C4-2B (cell line): ENCODE measurements around the gene ATP11C.

Experiments used
- H3K27ac ChIP-seq: fragments of 450-650 bp; 2 replicates; pipeline ENCODE4 v1.5.1; 2017
- ZFX ChIP-seq: fragments of 450-650 bp; IDR thresholded peaks from 2 replicates; pipeline ENCODE4 v1.6.1; 2017
- TF ChIP-seq, protein P1 (sequence below): fragments of 450-650 bp; conservative IDR thresholded peaks from 2 replicates; pipeline ENCODE4 v1.5.1; 2017; ENCODE audit warnings: mild to moderate bottlenecking

ATP11C gene

DNA sequence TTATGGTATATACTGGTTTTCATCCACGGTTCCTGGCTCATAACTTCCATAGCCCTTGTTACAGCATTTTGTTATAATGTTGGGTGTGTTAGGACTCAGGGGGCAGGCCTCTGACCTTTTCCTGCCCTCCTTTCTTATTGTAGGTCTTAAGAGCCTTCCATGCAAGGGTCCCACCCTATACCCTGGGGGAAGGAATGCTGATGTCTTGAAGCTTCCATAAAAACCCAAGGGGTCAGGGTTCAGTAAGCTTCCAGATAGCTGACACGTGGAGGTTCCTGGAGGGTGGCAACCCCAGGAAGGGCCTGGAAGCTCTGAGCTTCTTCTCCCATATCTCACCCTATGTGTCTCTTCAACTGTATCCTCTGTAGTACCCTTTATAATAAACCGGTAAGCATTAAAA, 29.6 kb downstream of the ATP11C start:
- no peak overlapping the region for H3K27ac ChIP-seq
- TF ChIP-seq, protein P1, sequence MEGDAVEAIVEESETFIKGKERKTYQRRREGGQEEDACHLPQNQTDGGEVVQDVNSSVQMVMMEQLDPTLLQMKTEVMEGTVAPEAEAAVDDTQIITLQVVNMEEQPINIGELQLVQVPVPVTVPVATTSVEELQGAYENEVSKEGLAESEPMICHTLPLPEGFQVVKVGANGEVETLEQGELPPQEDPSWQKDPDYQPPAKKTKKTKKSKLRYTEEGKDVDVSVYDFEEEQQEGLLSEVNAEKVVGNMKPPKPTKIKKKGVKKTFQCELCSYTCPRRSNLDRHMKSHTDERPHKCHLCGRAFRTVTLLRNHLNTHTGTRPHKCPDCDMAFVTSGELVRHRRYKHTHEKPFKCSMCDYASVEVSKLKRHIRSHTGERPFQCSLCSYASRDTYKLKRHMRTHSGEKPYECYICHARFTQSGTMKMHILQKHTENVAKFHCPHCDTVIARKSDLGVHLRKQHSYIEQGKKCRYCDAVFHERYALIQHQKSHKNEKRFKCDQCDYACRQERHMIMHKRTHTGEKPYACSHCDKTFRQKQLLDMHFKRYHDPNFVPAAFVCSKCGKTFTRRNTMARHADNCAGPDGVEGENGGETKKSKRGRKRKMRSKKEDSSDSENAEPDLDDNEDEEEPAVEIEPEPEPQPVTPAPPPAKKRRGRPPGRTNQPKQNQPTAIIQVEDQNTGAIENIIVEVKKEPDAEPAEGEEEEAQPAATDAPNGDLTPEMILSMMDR, result no peak
- TF ChIP-seq ZFX, result no peak

DNA sequence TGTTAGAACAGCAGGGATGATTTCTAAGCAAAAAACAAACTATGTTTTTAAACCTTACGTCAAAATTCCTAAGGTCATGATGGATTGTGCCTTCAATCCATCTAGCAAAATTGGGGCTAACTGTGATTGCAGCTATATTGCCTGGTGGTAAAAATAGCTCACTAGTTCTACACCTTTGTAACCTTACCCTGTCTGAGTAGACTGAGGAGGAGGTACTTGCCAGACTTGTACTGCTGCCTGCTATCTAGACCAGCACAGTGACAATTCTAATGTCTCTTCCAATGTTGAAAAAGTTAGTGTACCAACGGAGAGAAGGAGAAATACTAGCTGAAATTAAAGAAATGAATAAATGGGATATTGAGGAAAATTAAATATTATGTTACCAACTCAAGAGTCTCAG, 30.3 kb downstream of the ATP11C start:
- TF ChIP-seq ZFX, result no peak
- TF ChIP-seq, protein P1, result no peak
- H3K27ac ChIP-seq, result no peak overlapping the region

DNA sequence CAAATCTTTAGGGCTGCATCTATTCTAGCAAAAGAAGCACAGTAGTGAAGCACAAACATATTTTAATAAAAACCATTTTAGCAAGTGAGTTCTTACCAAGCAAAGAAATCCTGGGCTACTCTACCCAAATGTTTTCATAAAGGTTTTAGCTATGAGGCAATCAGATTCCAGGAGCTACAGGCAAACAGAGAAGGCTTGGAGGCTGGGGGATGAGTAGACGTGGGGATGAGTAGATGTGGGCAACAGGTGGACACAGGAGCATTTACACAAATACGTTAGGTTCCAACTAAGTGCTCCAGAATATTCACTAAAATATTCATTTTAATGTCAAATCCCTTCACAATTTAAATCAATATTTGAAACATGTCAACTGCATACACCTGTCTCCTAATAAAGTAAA, 34.5 kb downstream of the ATP11C start:
- no peak overlapping the region for H3K27ac ChIP-seq
- TF ChIP-seq, protein P1, result no peak
- no peak for TF ChIP-seq ZFX

DNA sequence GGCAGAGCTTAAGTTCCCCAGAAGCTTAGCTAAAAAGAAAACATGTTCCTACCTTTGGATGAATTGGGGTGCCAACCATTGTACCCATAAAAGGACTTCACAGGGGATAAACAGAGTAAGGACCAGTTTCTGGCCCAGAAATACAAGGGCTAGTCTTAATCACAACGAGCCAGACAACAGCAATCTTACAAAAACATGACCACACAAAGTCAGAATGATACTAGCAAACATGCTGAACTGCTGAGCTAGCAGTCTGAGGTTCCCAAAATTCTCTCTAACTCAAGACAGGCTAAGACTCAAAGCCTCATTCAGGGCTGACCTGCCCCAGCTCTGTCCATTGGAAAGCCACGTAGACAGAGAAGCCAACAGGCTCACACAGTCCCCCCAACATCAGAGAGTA, 40.3 kb downstream of the ATP11C start:
- TF ChIP-seq, protein P1, result no peak
- no peak for TF ChIP-seq ZFX

DNA sequence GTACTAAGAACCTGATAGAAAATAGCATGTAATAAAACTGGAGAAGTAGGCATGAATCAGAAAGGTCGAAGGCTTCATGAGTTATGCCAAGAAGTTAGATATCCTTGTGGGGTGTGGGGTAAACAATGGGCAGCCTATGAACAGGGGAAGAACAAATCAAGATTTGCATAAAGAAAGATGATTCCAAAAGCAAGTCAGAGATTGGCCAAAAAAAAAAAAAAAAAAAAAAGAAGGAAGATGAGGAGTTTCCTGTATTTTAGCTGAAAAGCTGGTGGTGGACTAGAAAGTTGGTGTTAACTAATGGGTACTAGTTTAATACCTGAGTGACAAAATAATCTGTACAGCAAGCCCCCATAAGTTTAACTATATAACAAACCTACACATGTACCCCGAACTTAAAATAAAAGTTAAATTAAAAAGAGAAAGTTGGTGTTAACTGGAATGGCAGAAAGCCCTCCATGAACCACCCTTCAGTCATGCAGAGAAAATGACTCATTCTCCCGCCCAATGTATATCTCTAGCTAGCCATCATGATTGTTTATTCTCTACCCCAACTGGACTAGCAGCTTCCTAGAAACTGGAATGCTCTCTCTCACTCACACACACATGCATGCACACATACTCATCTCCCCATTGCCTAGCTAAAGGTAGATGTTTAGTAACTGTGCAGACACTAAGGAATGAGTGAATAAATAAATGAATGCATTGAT, 41.7 kb downstream of the ATP11C start:
- no peak for TF ChIP-seq ZFX
- TF ChIP-seq, protein P1, result no peak
- no peak overlapping the region for H3K27ac ChIP-seq

More for the DNA sequence above, 40.3 kb downstream of the ATP11C start:
- H3K27ac ChIP-seq, result no peak overlapping the region

DNA sequence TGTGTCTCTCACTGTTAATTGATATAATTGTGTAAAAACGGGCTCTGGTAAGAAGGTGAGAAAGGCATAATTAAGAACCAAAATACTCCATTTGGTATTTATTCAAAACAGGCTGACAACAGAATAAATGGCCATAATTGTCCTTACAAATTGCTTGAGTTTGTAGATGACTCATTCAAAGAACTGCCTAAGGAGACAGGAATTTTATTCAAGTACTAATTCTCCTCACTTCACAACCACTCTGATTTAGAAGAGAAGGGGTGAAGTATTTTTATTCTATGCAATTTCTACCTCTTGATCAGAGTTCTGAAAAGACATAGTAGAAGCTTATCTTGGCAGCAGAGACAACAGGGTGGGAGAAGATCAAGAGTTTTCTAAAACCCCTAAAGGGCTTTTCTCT, 43.1 kb downstream of the ATP11C start:
- no peak overlapping the region for H3K27ac ChIP-seq
- no peak for TF ChIP-seq ZFX
- TF ChIP-seq, protein P1, result no peak

DNA sequence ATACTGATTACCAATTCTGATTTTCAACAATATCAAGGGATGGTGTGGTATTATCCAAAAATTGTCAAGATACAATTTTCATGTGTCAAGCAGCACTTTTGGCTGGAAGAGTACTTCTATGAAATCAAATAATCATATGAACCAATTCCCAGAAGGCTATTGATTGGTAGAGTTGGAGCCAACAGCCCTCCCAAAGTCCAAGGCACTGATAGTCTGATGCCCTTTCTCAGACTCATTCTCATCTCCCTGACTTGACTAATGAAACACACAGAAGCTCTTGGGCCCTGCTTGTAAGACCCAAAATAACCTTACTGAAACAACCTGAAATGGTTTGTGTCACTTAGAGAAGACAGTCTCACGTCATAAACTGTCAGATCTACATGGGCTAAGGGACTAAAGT, 48.9 kb downstream of the ATP11C start:
- no peak overlapping the region for H3K27ac ChIP-seq
- TF ChIP-seq, protein P1, result no peak
- no peak for TF ChIP-seq ZFX
